Caco-2 (cell line): ENCODE data around the gene TLCD5. TPM values are rescaled to one million over a fixed set of nuclear protein-coding genes. Genes with fewer than 3 reads are reported as not detected.

Source experiments
- BruUV-seq: library from RNA; stranded (reverse); fragments of 400-500 nt; replicated peaks from 2 replicates; lab custom pipeline; 2021; lab: Mats Ljungman, UMichigan
- CTCF ChIA-PET: fragments of 300-600 bp; sonication (Branson Sonifier 250); formaldehyde crosslinking; loops from one replicate; lab custom pipeline; 2022; ENCODE audit warnings: antibody characterized with exemption; lab: Charles Lee
- POLR2A ChIA-PET: fragments of 300-600 bp; sonication (Branson Sonifier 250); formaldehyde crosslinking; loops from one replicate; lab custom pipeline; 2022; ENCODE audit warnings: antibody characterized with exemption; lab: Charles Lee
- DNase-seq, 2 experiments: peaks; one replicate each; pipeline versions ENCODE4 v3.0.0 to v3.0.0-alpha.2; 2020 to 2022
- H3K27me3 ChIP-seq: replicated peaks from 2 replicates; pipeline ENCODE4 v1.6.0; 2011; ENCODE audit warnings: low read length; ENCODE audit not compliant: control insufficient read depth, insufficient read depth
- H3K36me3 ChIP-seq: 2 replicates; pipeline ENCODE4 v1.5.1; 2011; ENCODE audit warnings: low read length; ENCODE audit not compliant: control insufficient read depth, insufficient read depth
- H3K4me1 ChIP-seq: fragments of 250-450 bp; sonication (Bioruptor Pico); 2 replicates; pipeline ENCODE4 v1.5.1; 2020; ENCODE audit warnings: mild to moderate bottlenecking
- H3K4me3 ChIP-seq: 2 replicates; pipeline ENCODE4 v1.5.1; 2011; ENCODE audit warnings: low read depth, mild to moderate bottlenecking, control low read depth, low read length
- H3K9me3 ChIP-seq: fragments of 250-450 bp; sonication (Bioruptor Pico); 2 replicates; pipeline ENCODE4 v1.5.1; 2020; ENCODE audit warnings: mild to moderate bottlenecking, moderate library complexity
- H3K27ac Mint-ChIP-seq: one replicate; pipeline ENCODE4 v1.8.0; 2022; ENCODE audit warnings: mixed read lengths; ENCODE audit not compliant: unreplicated experiment
- H3K27me3 Mint-ChIP-seq: one replicate; pipeline ENCODE4 v1.8.0; 2022; ENCODE audit warnings: mixed read lengths; ENCODE audit not compliant: insufficient read depth, unreplicated experiment
- H3K36me3 Mint-ChIP-seq: one replicate; pipeline ENCODE4 v1.8.0; 2022; ENCODE audit warnings: mild to moderate bottlenecking, mixed read lengths; ENCODE audit not compliant: insufficient read depth, unreplicated experiment
- H3K4me1 Mint-ChIP-seq: one replicate; pipeline ENCODE4 v1.8.0; 2022; ENCODE audit warnings: low read depth, mixed read lengths; ENCODE audit not compliant: unreplicated experiment
- H3K4me3 Mint-ChIP-seq: one replicate; pipeline ENCODE4 v1.8.0; 2022; ENCODE audit warnings: mild to moderate bottlenecking, moderate library complexity, mixed read lengths; ENCODE audit not compliant: unreplicated experiment
- H3K9me3 Mint-ChIP-seq: one replicate; pipeline ENCODE4 v1.8.0; 2022; ENCODE audit warnings: mixed read lengths; ENCODE audit not compliant: unreplicated experiment
- intact Hi-C: fragments of 100-400 bp; cut with micrococcal nuclease; formaldehyde crosslinking; loops from one replicate; pipeline ENCODE4 v1.10.0; 2022; ENCODE audit not compliant: unreplicated experiment
- total RNA-seq: library from RNA; stranded (reverse); gene quantifications from 2 replicates; pipeline ENCODE4 v1.2.3, GENCODE V29; 2022
- TF ChIP-seq, protein P1 (sequence below), 2 experiments: fragments of 200-600 bp in 1 of 2; IDR thresholded peaks; 1 replicate in 1 of 2; 2 replicates in 1 of 2; pipeline versions ENCODE4 v1.5.1 to v1.8.0; 2011 to 2022; ENCODE audit warnings: antibody characterized with exemption in 1 of 2, control low read depth in 1 of 2, inconsistent platforms in 1 of 2, low read depth in 1 of 2, low read length in 1 of 2, mild to moderate bottlenecking in 1 of 2, moderate library complexity in 1 of 2; ENCODE audit not compliant: insufficient read depth in 1 of 2, severe bottlenecking in 1 of 2, unreplicated experiment in 1 of 2

The TLCD5 gene
- total RNA-seq, 1 experiment from 2014 or later: 11.8 TPM

- Histone ChIP-seq H3K27me3 (peaks cover 4% of the 10 kb centered on the region), H3K4me3 (no peak overlapping the region), H3K9me3 (no peaks in the 10 kb centered on the region), H3K4me1 (no peaks in the 10 kb centered on the region), H3K36me3 (no peaks in the 10 kb centered on the region)
- no TSS peak for BruUV-seq
- H3K9me3 Mint-ChIP-seq: no peaks in the 10 kb centered on the region
- ChIA-PET POLR2A (interaction anchor here (1.1 kb wide), 1 partner anchor 45 kb away, joined by 3 read pairs; no protein-coding TSS in a partner anchor), CTCF (interaction anchor here (0.7 kb wide), 1 partner anchor 12 kb away, joined by 3 read pairs; no protein-coding TSS in a partner anchor)
- no peak overlapping the region for H3K4me3 Mint-ChIP-seq
- H3K27me3 Mint-ChIP-seq: peaks cover 19% of the 10 kb centered on the region
- TF ChIP-seq, protein P1, sequence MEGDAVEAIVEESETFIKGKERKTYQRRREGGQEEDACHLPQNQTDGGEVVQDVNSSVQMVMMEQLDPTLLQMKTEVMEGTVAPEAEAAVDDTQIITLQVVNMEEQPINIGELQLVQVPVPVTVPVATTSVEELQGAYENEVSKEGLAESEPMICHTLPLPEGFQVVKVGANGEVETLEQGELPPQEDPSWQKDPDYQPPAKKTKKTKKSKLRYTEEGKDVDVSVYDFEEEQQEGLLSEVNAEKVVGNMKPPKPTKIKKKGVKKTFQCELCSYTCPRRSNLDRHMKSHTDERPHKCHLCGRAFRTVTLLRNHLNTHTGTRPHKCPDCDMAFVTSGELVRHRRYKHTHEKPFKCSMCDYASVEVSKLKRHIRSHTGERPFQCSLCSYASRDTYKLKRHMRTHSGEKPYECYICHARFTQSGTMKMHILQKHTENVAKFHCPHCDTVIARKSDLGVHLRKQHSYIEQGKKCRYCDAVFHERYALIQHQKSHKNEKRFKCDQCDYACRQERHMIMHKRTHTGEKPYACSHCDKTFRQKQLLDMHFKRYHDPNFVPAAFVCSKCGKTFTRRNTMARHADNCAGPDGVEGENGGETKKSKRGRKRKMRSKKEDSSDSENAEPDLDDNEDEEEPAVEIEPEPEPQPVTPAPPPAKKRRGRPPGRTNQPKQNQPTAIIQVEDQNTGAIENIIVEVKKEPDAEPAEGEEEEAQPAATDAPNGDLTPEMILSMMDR (IDR thresholded peaks at IDR 0.05; ENCODE audit: insufficient read depth in 1 of 2, low read depth in 1 of 2, low read length in 1 of 2, severe bottlenecking in 1 of 2, unreplicated experiment in 1 of 2): no peak
- no peak overlapping the region for H3K27ac Mint-ChIP-seq
- no peaks in the 10 kb centered on the region for H3K36me3 Mint-ChIP-seq
- DNase-seq: no peak
- intact Hi-C loops: no loop called here
- H3K4me1 Mint-ChIP-seq: no peaks in the 10 kb centered on the region
Measured at GRCh38 chr11:120290956-120291355, 34.1 kb upstream of the TLCD5 start.

GRCh38 chr11:120293038-120293800 is 31.9 kb upstream of the TLCD5 start:
- no peak overlapping the region for H3K4me3 ChIP-seq
- H3K27me3 ChIP-seq: peaks cover 4% of the 10 kb centered on the region
- H3K27ac Mint-ChIP-seq: no peak overlapping the region
- CTCF ChIA-PET: no interaction called here
- H3K4me1 Mint-ChIP-seq: no peaks in the 10 kb centered on the region
- H3K4me3 Mint-ChIP-seq: no peak overlapping the region
- no peaks in the 10 kb centered on the region for H3K36me3 Mint-ChIP-seq
- BruUV-seq: no TSS peak
- TF ChIP-seq, protein P1 (IDR thresholded peaks at IDR 0.05; ENCODE audit: insufficient read depth in 1 of 2, low read depth in 1 of 2, low read length in 1 of 2, severe bottlenecking in 1 of 2, unreplicated experiment in 1 of 2): no peak
- H3K27me3 Mint-ChIP-seq: peaks cover 27% of the 10 kb centered on the region
- POLR2A ChIA-PET: no interaction called here
- H3K4me1 ChIP-seq: no peaks in the 10 kb centered on the region
- intact Hi-C loops: no loop called here
- H3K9me3 Mint-ChIP-seq: no peaks in the 10 kb centered on the region
- no peak for DNase-seq
- H3K36me3 ChIP-seq: no peaks in the 10 kb centered on the region
- no peaks in the 10 kb centered on the region for H3K9me3 ChIP-seq

- DNase-seq: no peak
- Mint-ChIP-seq H3K4me3 (no peak overlapping the region), H3K27me3 (peaks cover 28% of the 10 kb centered on the region), H3K4me1 (no peaks in the 10 kb centered on the region), H3K27ac (no peak overlapping the region), H3K9me3 (no peaks in the 10 kb centered on the region), H3K36me3 (no peaks in the 10 kb centered on the region)
- ChIA-PET CTCF (interaction anchor here (1.3 kb wide), 1 partner anchor 9 kb away, joined by 8 read pairs; no protein-coding TSS in a partner anchor), POLR2A (no interaction called here)
- intact Hi-C loops: no loop called here
- Histone ChIP-seq H3K4me3 (no peak overlapping the region), H3K4me1 (no peaks in the 10 kb centered on the region), H3K9me3 (no peaks in the 10 kb centered on the region), H3K27me3 (peaks cover 4% of the 10 kb centered on the region), H3K36me3 (no peaks in the 10 kb centered on the region)
- TF ChIP-seq, protein P1 (IDR thresholded peaks at IDR 0.05; ENCODE audit: insufficient read depth in 1 of 2, low read depth in 1 of 2, low read length in 1 of 2, severe bottlenecking in 1 of 2, unreplicated experiment in 1 of 2): no peak
- BruUV-seq: no TSS peak
Measured at GRCh38 chr11:120294096-120294495, 31.0 kb upstream of the TLCD5 start.
